ENCODE data around the gene KDM4B.

DNA sequence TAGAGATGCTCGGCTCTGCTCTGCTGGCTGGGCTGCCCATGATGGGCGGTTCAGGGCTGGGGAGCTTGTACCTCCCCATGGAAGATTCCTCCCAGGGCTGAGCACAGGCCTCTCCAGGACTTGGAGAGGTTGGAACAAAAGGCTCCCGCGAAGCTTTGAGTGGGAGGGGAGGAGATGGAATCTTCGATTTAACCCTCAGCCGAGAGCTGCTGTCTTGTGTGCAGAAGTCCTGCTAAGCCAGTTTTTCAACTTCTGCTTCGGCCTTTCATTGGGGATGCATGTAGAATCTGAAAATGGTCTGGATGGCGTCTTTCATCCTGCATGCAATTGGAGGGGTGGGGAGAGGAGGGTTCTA, 163.3 kb downstream of the KDM4B start:
- TF ChIP-seq EZH2 (IDR thresholded peaks at IDR 0.05; ENCODE audit: borderline replicate concordance, low read depth, low read length, severe bottlenecking): no peak
- TF ChIP-seq, protein P1, sequence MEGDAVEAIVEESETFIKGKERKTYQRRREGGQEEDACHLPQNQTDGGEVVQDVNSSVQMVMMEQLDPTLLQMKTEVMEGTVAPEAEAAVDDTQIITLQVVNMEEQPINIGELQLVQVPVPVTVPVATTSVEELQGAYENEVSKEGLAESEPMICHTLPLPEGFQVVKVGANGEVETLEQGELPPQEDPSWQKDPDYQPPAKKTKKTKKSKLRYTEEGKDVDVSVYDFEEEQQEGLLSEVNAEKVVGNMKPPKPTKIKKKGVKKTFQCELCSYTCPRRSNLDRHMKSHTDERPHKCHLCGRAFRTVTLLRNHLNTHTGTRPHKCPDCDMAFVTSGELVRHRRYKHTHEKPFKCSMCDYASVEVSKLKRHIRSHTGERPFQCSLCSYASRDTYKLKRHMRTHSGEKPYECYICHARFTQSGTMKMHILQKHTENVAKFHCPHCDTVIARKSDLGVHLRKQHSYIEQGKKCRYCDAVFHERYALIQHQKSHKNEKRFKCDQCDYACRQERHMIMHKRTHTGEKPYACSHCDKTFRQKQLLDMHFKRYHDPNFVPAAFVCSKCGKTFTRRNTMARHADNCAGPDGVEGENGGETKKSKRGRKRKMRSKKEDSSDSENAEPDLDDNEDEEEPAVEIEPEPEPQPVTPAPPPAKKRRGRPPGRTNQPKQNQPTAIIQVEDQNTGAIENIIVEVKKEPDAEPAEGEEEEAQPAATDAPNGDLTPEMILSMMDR (IDR thresholded peaks at IDR 0.05; ENCODE audit: borderline replicate concordance, extremely low read depth, low read length, poor library complexity, severe bottlenecking): no peak

Measured in DND-41 (cell line).